H1 (cell line): ENCODE results near the gene HPX. TPM values are rescaled to one million over a fixed set of nuclear protein-coding genes. Genes with fewer than 3 reads are reported as not detected.

ENCODE experiments used
- CTCF ChIA-PET: fragments of 300-600 bp; sonication (Branson Sonifier 250); formaldehyde crosslinking; loops from one replicate; lab custom pipeline; 2021; ENCODE audit not compliant: partially characterized antibody; lab: Charles Lee
- POLR2A ChIA-PET: fragments of 300-600 bp; sonication (Branson Sonifier 250); formaldehyde crosslinking; loops from one replicate; lab custom pipeline; 2021; ENCODE audit warnings: inconsistent platforms; ENCODE audit not compliant: partially characterized antibody; lab: Charles Lee
- DNase-seq, 2 experiments: peaks; one replicate each; pipeline versions ENCODE4 v3.0.0 to v3.0.0-alpha.2; 2010 to 2022; ENCODE audit warnings: low spot score in 2 of 2, low read depth in 1 of 2, mixed read lengths in 1 of 2
- FAIRE-seq: peaks from 2 replicates; lab custom pipeline; 2011; peaks lifted over from hg19 to GRCh38; lab: Jason Lieb, UNC
- H2AFZ ChIP-seq: 2 replicates; pipeline ENCODE4 v1.8.1; 2012; ENCODE audit warnings: low read length, inconsistent platforms
- H2AK5ac ChIP-seq: 2 replicates; pipeline ENCODE4 v1.6.1; 2013; ENCODE audit warnings: low read depth, low read length
- H2BK120ac ChIP-seq: replicated peaks from 2 replicates; pipeline ENCODE3; 2013; ENCODE audit warnings: low read depth, low read length, inconsistent platforms
- H2BK12ac ChIP-seq: 2 replicates; pipeline ENCODE4 v1.6.1; 2013; ENCODE audit warnings: low read depth, low read length
- H2BK15ac ChIP-seq: 2 replicates; pipeline ENCODE4 v1.6.1; 2013; ENCODE audit warnings: low read length
- H2BK20ac ChIP-seq: 2 replicates; pipeline ENCODE4 v1.6.1; 2013; ENCODE audit warnings: low read length
- H2BK5ac ChIP-seq: 2 replicates; pipeline ENCODE4 v1.6.1; 2013; ENCODE audit warnings: low read depth, low read length
- H3K14ac ChIP-seq: 2 replicates; pipeline ENCODE4 v1.6.1; 2013; ENCODE audit warnings: inconsistent platforms; ENCODE audit not compliant: insufficient read length
- H3K18ac ChIP-seq: 2 replicates; pipeline ENCODE4 v1.6.1; 2013; ENCODE audit warnings: low read length; ENCODE audit errors: extremely low read depth
- H3K23ac ChIP-seq: 2 replicates; pipeline ENCODE4 v1.6.1; 2013; ENCODE audit warnings: inconsistent platforms; ENCODE audit not compliant: insufficient read length
- H3K23me2 ChIP-seq: 2 replicates; pipeline ENCODE4 v1.6.1; 2013; ENCODE audit warnings: low read depth, low read length
- H3K27ac ChIP-seq: 2 replicates; pipeline ENCODE4 v1.6.1; 2011; ENCODE audit warnings: low read depth, low read length, inconsistent platforms
- H3K27me3 ChIP-seq, 4 experiments: replicated peaks in 1 of 4; 1 replicate in 1 of 4; 2 replicates in 3 of 4; pipeline versions ENCODE4 v1.6.1 to v1.8.1; 2011 to 2013; ENCODE audit warnings: low read length in 3 of 4, mild to moderate bottlenecking in 3 of 4, inconsistent platforms in 2 of 4, mixed read lengths in 2 of 4, moderate library complexity in 1 of 4; ENCODE audit not compliant: control insufficient read depth in 3 of 4, insufficient read depth in 3 of 4; ENCODE audit errors: extremely low read depth in 1 of 4
- H3K36me3 ChIP-seq, 4 experiments: 2 replicates each; pipeline versions ENCODE4 v1.6.1 to v1.8.1; 2011 to 2013; ENCODE audit warnings: mild to moderate bottlenecking in 4 of 4, low read length in 3 of 4, moderate library complexity in 2 of 4, control low read depth in 1 of 4, inconsistent platforms in 1 of 4; ENCODE audit not compliant: insufficient read depth in 4 of 4, control insufficient read depth in 2 of 4
- H3K4ac ChIP-seq: replicated peaks from 2 replicates; pipeline ENCODE3; 2013; ENCODE audit warnings: low read length, low read depth, mixed read lengths, inconsistent platforms; ENCODE audit not compliant: insufficient read length
- H3K4me1 ChIP-seq, 4 experiments: replicated peaks in 1 of 4; 1 replicate in 1 of 4; 2 replicates in 3 of 4; pipeline versions ENCODE4 v1.6.1 to v1.8.1; 2011 to 2013; ENCODE audit warnings: low read length in 3 of 4, inconsistent platforms in 2 of 4, mixed read lengths in 1 of 4; ENCODE audit not compliant: insufficient read depth in 4 of 4, control insufficient read depth in 3 of 4
- H3K4me2 ChIP-seq, 2 experiments: 2 replicates each; pipeline versions ENCODE4 v1.6.1 to v1.8.1; 2011 to 2013; ENCODE audit warnings: low read depth in 2 of 2, low read length in 2 of 2, control low read depth in 1 of 2, inconsistent platforms in 1 of 2, mild to moderate bottlenecking in 1 of 2; ENCODE audit not compliant: insufficient read depth in 1 of 2
- H3K4me3 ChIP-seq, 4 experiments: fragments of 200-600, 300-600 bp in 1 of 4; sonication (generic), shearing (Covaris generic), sonication (Bioruptor Twin) in 1 of 4; 2 replicates each; pipeline versions ENCODE4 v1.5.1 to v1.8.1; 2011 to 2016; ENCODE audit warnings: low read length in 4 of 4, low read depth in 3 of 4, control low read depth in 2 of 4, inconsistent platforms in 2 of 4, mild to moderate bottlenecking in 2 of 4, mixed read lengths in 1 of 4, moderate library complexity in 1 of 4; ENCODE audit not compliant: insufficient read depth in 2 of 4; ENCODE audit errors: extremely low read depth in 1 of 4
- H3K56ac ChIP-seq: replicated peaks from 2 replicates; pipeline ENCODE3; 2013; ENCODE audit warnings: low read depth, mild to moderate bottlenecking, mixed read lengths, low read length, inconsistent platforms; ENCODE audit not compliant: insufficient read length
- H3K79me1 ChIP-seq: 2 replicates; pipeline ENCODE4 v1.6.1; 2013; ENCODE audit warnings: low read depth, low read length, control low read depth
- H3K79me2 ChIP-seq, 2 experiments: 2 replicates each; pipeline versions ENCODE4 v1.6.1 to v1.8.1; 2012 to 2013; ENCODE audit warnings: low read length in 2 of 2, mild to moderate bottlenecking in 2 of 2, inconsistent platforms in 1 of 2; ENCODE audit not compliant: insufficient read depth in 2 of 2, control insufficient read depth in 1 of 2
- H3K9ac ChIP-seq, 4 experiments: replicated peaks in 1 of 4; 1 replicate in 1 of 4; 2 replicates in 3 of 4; pipeline versions ENCODE4 v1.6.1 to v1.8.1; 2011 to 2013; ENCODE audit warnings: low read depth in 3 of 4, low read length in 3 of 4, control low read depth in 2 of 4, mild to moderate bottlenecking in 2 of 4, moderate library complexity in 2 of 4, inconsistent platforms in 1 of 4; ENCODE audit errors: extremely low read depth in 1 of 4
- H3K9me3 ChIP-seq, 2 experiments: 2 replicates each; pipeline versions ENCODE4 v1.6.1 to v1.8.1; 2012 to 2013; ENCODE audit warnings: mild to moderate bottlenecking in 2 of 2, moderate library complexity in 2 of 2, control low read depth in 1 of 2, inconsistent platforms in 1 of 2, low read depth in 1 of 2, low read length in 1 of 2, mixed read lengths in 1 of 2; ENCODE audit not compliant: insufficient read depth in 2 of 2
- H4K20me1 ChIP-seq, 2 experiments: replicated peaks in 1 of 2; 2 replicates each; pipeline versions ENCODE3 to v1.8.1; 2011 to 2013; ENCODE audit warnings: inconsistent platforms in 2 of 2, low read length in 2 of 2, mild to moderate bottlenecking in 1 of 2; ENCODE audit not compliant: insufficient read depth in 2 of 2, control insufficient read depth in 1 of 2
- H4K5ac ChIP-seq: 2 replicates; pipeline ENCODE4 v1.6.1; 2013; ENCODE audit warnings: low read length, low read depth, mixed read lengths, inconsistent platforms; ENCODE audit not compliant: insufficient read length
- H4K8ac ChIP-seq: 2 replicates; pipeline ENCODE4 v1.8.0; 2013; ENCODE audit warnings: mild to moderate bottlenecking, moderate library complexity, low read length, inconsistent platforms; ENCODE audit not compliant: insufficient read depth; ENCODE audit errors: extremely low read depth
- H4K91ac ChIP-seq: replicated peaks from 2 replicates; pipeline ENCODE3; 2013; ENCODE audit warnings: low read length, mixed read lengths, inconsistent platforms; ENCODE audit not compliant: insufficient read length
- CREB1 ChIP-seq: IDR thresholded peaks from 2 replicates; pipeline ENCODE4 v1.6.1; 2012; ENCODE audit warnings: inconsistent platforms
- RFX5 ChIP-seq: IDR thresholded peaks from 2 replicates; pipeline ENCODE4 v1.6.1; 2011; ENCODE audit warnings: low read depth, low read length, improper control_type of control experiment, borderline replicate concordance
- YY1 ChIP-seq: IDR thresholded peaks from 2 replicates; pipeline ENCODE4 v1.6.1; 2011; ENCODE audit warnings: low read depth, mild to moderate bottlenecking, low read length
- WGBS, 2 experiments: shearing (Covaris generic) in 1 of 2; methylation state at CpG; one replicate each; pipeline versions ENCODE4 v1.1.6 to v1.1.7; 2013 to 2015; ENCODE audit warnings: low lambda C conversion rate in 2 of 2, mixed read lengths in 2 of 2, inconsistent platforms in 1 of 2, low coverage in 1 of 2, missing lambda C conversion rate in 1 of 2; ENCODE audit not compliant: insufficient replicate concordance in 2 of 2, insufficient coverage in 1 of 2, insufficient read length in 1 of 2; ENCODE audit errors: extremely low coverage in 1 of 2, missing lambda C conversion rate in 1 of 2; 5-methylcytosine and 5-hydroxymethylcytosine counted together
- polyA plus RNA-seq, 7 experiments: library from polyadenylated mRNA; depleted of rRNA in 3 of 7; stranded (reverse) in 5 of 7; unstranded in 2 of 7; fragments of >200 nt in 5 of 7; fragments of 200-250 nt in 2 of 7; gene quantifications; 1 replicate in 5 of 7; 2 replicates in 1 of 7; 4 replicates in 1 of 7; pipeline versions ENCODE4 v1.2.1 to v1.2.3, GENCODE V29; 2011 to 2013; ENCODE audit warnings: missing spikeins in 2 of 7, mixed read lengths in 2 of 7
- total RNA-seq: library from RNA; stranded (reverse); fragmentation: NEBNext Ultra II Directional; extraction: Animal tissue kit (Norgen Biotek cat#: 25700); gene quantifications from 2 replicates; pipeline ENCODE4 v1.2.1, GENCODE V29; 2021
- TF ChIP-seq, protein P1 (sequence below): IDR thresholded peaks from 2 replicates; pipeline ENCODE4 v1.6.1; 2012; ENCODE audit warnings: low read length, inconsistent platforms

The HPX gene
- total and polyA plus RNA-seq, 2 of the 8 experiments (the other 6 are each of a cell fraction or from before 2014, with no cell fraction given), result 0.80 to 0.97 TPM

- Histone ChIP-seq H4K5ac (no peak overlapping the region), H2BK20ac (no peak overlapping the region), H2AK5ac (no peak overlapping the region), H3K27ac (no peak overlapping the region)
- POLR2A ChIA-PET, result no interaction called here
- no peak for TF ChIP-seq CREB1
- TF ChIP-seq, protein P1, sequence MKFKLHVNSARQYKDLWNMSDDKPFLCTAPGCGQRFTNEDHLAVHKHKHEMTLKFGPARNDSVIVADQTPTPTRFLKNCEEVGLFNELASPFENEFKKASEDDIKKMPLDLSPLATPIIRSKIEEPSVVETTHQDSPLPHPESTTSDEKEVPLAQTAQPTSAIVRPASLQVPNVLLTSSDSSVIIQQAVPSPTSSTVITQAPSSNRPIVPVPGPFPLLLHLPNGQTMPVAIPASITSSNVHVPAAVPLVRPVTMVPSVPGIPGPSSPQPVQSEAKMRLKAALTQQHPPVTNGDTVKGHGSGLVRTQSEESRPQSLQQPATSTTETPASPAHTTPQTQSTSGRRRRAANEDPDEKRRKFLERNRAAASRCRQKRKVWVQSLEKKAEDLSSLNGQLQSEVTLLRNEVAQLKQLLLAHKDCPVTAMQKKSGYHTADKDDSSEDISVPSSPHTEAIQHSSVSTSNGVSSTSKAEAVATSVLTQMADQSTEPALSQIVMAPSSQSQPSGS, result no peak
- no peak for TF ChIP-seq YY1
- no peak for TF ChIP-seq RFX5
- TF ChIP-seq, all 59 proteins: peak for 0
- Histone ChIP-seq H3K9me3 (no peaks in the 10 kb centered on the region), H3K4me3 (no peak overlapping the region), H3K14ac (no peak overlapping the region), H3K79me2 (no peaks in the 10 kb centered on the region), H2BK15ac (no peak overlapping the region), H3K27me3 (no peaks in the 10 kb centered on the region; a peak in 1 of 7 replicates), H3K4me1 (no peaks in the 10 kb centered on the region), H2BK5ac (no peak overlapping the region), H3K56ac (no peak overlapping the region), H3K36me3 (peaks cover 0 to 2% (median 0%) of the 10 kb centered on the region in 4 experiments; a peak in 2 of 8 replicates), H3K23me2 (no peaks in the 10 kb centered on the region), H3K4ac (no peak overlapping the region), H4K8ac (no peak overlapping the region), H4K20me1 (peaks cover 0 to 2% of the 10 kb centered on the region in 2 experiments), H3K79me1 (no peaks in the 10 kb centered on the region), H2AFZ (no peak overlapping the region), H2BK12ac (no peak overlapping the region), H4K91ac (no peak overlapping the region), H2BK120ac (no peak overlapping the region), H3K23ac (no peak overlapping the region), H3K4me2 (no peak overlapping the region), H3K9ac (no peak overlapping the region), H3K18ac (no peak overlapping the region)
- 63% methylated on average over 1 of the region's 1 CpG; no CpG with 5 or more reads in 1 of the 2 experiments for WGBS, 2 experiments
- FAIRE-seq (no peak), DNase-seq (no peak)
- CTCF ChIA-PET, result interaction anchor here (1.0 to 2.8 kb wide), 2 partner anchors 18 to 48 kb away, joined by 3 to 11 read pairs; no protein-coding TSS in a partner anchor
These were observed 43.6 kb downstream of the HPX start for GRCh38 chr11:6397156-6397555.
